Activated T-cell treated with anti-CD3 and anti-CD28 coated beads, Interleukin-2, amount 50 U/mL, for 72 hours (primary cell): ENCODE measurements around the gene CYP27A1. TPM values are rescaled to one million over a fixed set of nuclear protein-coding genes. Genes with fewer than 3 reads are reported as not detected.

Experiments
- ATAC-seq, 2 donors: fragments of 150-1000 bp; cut with Tn5 transposase; replicated peaks in 1 of 2; 2 replicates each; pipeline ENCODE4 v1.10.0; 2021; ENCODE audit warnings: moderate library complexity in 2 of 2, mild to moderate bottlenecking in 1 of 2
- DNase-seq, 2 donors: peaks; one replicate each; pipeline ENCODE4 v3.0.0; 2021 to 2022; ENCODE audit warnings: mixed read lengths in 1 of 2
- H3K27ac Mint-ChIP-seq: one replicate; pipeline ENCODE4 v1.8.0; 2022; ENCODE audit warnings: mild to moderate bottlenecking, moderate library complexity, mixed read lengths
- H3K27me3 Mint-ChIP-seq: one replicate; pipeline ENCODE4 v1.8.0; 2022; ENCODE audit warnings: low read depth, mixed read lengths
- H3K36me3 Mint-ChIP-seq, 2 donors: one replicate each; pipeline ENCODE4 v1.8.0; 2022; ENCODE audit warnings: mixed read lengths in 2 of 2, mild to moderate bottlenecking in 1 of 2; ENCODE audit not compliant: insufficient read depth in 2 of 2
- H3K4me1 Mint-ChIP-seq: one replicate; pipeline ENCODE4 v1.8.0; 2022; ENCODE audit warnings: low read depth, mixed read lengths
- H3K4me3 Mint-ChIP-seq, 2 donors: one replicate each; pipeline ENCODE4 v1.8.0; 2022; ENCODE audit warnings: mild to moderate bottlenecking in 2 of 2, mixed read lengths in 2 of 2, moderate library complexity in 2 of 2
- H3K9me3 Mint-ChIP-seq, 2 donors: one replicate each; pipeline ENCODE4 v1.8.0; 2022; ENCODE audit warnings: mixed read lengths in 2 of 2
- total RNA-seq, 2 donors: library from RNA; stranded (reverse); gene quantifications; one replicate each; pipeline ENCODE4 v1.2.3, GENCODE V29; 2022

Gene CYP27A1
- under 1 TPM; 0.30 to 0.31 TPM for total RNA-seq

DNA sequence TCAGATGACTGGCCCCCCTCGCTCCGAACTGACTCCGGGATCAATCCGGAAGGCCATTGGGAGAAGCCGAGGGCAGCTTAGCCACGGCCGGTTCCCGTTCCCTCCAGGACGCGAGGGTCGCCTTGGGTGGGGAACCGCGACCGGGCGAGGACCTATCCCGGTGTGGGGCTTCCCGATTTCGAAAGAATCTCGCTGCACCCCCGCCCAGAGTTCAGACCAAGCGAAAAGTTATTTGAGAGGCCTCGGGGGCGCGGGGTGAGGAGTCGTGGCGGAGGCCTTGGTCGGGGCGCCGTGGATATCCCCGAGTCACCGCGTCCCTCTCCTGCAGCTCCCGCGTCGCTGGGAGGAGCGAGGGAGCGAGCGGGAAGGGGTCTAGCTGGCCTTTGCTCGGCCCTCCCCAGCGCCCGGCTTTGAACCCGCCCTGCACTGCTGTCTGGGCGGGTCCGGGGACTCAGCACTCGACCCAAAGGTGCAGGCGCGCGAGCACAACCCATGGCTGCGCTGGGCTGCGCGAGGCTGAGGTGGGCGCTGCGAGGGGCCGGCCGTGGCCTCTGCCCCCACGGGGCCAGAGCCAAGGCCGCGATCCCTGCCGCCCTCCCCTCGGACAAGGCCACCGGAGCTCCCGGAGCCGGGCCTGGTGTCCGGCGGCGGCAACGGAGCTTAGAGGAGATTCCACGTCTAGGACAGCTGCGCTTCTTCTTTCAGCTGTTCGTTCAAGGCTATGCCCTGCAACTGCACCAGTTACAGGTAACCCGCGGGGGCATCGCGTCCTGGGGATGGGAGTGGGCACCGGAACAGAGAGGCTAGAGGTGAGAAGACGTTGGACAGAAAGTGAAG lies at the start of gene CYP27A1:
CYP27A1 (plus strand) TSS at position 457 of the 837 bp plus-strand sequence; CDS start at position 493, 36 bp downstream.
- H3K4me1 Mint-ChIP-seq, result no peaks in the 10 kb centered on the region
- H3K4me3 Mint-ChIP-seq, result peak within 1 kb of the TSS; percentile 22 to 50
- DNase-seq (no peak), ATAC-seq (peak; percentile 40 to 45)
- H3K36me3 Mint-ChIP-seq, result peaks cover 6 to 8% of the 10 kb centered on the region in 2 donors
- no peak within 1 kb of the TSS for H3K27ac Mint-ChIP-seq
- H3K9me3 Mint-ChIP-seq, result peaks cover 3 to 6% of the 10 kb centered on the region in 2 donors
- peaks cover 65% of the 10 kb centered on the region for H3K27me3 Mint-ChIP-seq

DNA sequence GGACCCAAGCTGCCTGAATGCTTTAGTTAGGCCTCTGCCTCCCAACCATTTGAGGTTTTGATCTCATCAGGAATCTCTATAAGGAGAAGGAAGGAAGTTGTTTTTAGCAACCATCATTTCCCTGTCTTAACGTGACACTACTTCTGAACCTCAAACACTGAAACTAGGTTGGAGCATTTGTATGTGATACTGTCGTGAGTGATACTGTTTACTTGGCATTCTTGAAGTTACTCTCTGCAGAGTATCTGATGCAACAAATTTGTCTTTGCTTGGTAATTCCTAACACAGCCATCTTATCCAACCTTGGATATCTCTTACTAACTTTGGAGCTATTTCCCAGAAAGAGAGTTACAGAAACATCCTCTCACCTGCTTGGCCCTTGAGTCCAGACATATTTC lies 49.2 kb upstream of the CYP27A1 start:
- ATAC-seq (peak in 1 of 2 donors; percentile 51), DNase-seq (no peak)
- Mint-ChIP-seq H3K9me3 (peaks cover 1 to 6% of the 10 kb centered on the region in 2 donors), H3K27ac (peak overlapping the region; percentile 83), H3K4me1 (peaks cover 31% of the 10 kb centered on the region), H3K27me3 (no peaks in the 10 kb centered on the region), H3K36me3 (peaks cover 12 to 17% of the 10 kb centered on the region in 2 donors), H3K4me3 (peak overlapping the region in 1 of 2 donors; percentile 30)

DNA sequence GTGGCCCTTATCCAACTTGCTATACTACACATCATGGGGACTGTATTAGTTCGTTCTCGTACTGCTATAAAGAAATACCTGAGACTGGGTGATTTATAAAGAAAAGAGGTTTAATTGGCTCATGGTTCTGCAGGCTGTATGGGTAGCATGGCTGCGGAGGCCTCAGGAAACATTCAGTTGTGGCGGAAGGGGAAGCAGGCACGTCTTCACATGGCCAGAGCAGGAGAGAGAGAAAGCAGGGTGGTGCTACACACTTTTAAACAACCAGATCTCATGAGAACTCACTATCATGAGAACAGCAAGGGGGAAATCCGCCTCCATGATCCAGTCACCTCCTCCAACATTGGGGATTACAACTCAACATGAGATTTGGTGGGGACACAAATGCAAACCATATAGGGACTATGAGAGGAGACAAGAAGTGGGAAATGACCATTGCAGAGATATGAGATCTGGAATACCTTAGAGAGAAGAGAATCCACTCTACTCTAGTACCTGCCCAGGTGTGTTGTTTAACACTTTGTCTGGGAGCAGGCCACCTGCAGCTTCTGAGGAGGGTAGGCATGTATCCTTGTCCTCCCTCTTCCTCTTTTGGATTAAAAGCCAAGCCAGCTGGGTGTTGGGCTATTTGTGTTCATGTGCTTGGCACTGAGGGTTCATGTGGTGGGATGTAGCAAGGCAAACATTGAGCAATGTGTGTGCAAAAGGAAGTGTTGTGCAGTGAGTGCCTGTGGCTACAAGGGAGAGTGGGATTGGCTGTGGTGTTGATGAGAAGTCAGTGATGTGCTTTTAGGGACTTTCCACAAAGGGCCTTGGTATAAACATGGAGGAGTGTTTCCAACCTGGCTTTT lies 48.6 kb upstream of the CYP27A1 start:
- H3K36me3 Mint-ChIP-seq, result peaks cover 14 to 20% of the 10 kb centered on the region in 2 donors
- peak overlapping the region; percentile 83 for H3K27ac Mint-ChIP-seq
- DNase-seq (peak; percentile 21 to 49), ATAC-seq (peak; percentile 91 to 94)
- no peaks in the 10 kb centered on the region for H3K27me3 Mint-ChIP-seq
- H3K4me1 Mint-ChIP-seq, result peaks cover 31% of the 10 kb centered on the region
- peak overlapping the region; percentile 1 to 30 for H3K4me3 Mint-ChIP-seq
- peaks cover 0 to 5% of the 10 kb centered on the region in 2 donors for H3K9me3 Mint-ChIP-seq

DNA sequence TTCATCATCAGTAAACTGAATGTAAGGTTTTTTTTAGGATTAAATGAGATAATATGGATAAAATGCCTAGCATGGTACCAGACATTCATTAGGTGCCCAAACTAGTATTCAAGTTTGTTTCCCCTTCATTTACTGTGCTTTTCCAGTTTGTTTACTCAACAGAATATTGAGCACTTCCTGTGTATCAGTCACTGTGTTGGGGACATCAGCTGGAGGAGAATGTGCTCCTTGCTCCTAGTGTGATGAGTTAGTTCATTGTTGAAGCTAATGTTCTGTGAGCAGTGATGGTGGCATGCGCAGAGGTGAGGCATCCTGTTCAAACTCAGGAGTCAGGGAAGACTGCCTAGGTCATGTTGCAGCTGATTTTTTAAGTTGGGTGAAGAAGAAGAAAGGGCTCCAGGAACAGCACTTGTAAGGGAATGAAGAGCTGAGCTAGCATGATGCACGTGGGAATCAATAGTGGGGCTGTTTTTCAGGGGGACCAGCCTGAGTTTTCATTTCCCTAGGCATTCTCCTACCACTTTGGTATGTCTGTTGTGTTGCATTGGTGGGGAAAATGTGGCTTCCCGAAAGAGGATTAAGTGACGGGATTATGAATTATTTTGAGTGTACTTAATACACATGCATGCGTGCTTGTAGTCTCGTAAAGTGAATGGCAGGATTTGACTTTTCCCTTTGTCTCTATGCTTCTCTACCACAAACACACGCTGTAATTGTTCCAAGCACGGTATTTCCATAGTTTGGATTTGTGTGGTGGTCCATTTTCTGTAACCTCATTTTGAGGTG lies 47.6 kb upstream of the CYP27A1 start:
- ATAC-seq (no peak), DNase-seq (no peak)
- H3K9me3 Mint-ChIP-seq, result peaks cover 0 to 5% of the 10 kb centered on the region in 2 donors
- H3K4me1 Mint-ChIP-seq, result peaks cover 31% of the 10 kb centered on the region
- H3K27ac Mint-ChIP-seq, result peak overlapping the region; percentile 83
- H3K4me3 Mint-ChIP-seq, result peak overlapping the region in 1 of 2 donors; percentile 30
- H3K36me3 Mint-ChIP-seq, result peaks cover 12 to 17% of the 10 kb centered on the region in 2 donors
- H3K27me3 Mint-ChIP-seq, result no peaks in the 10 kb centered on the region

DNA sequence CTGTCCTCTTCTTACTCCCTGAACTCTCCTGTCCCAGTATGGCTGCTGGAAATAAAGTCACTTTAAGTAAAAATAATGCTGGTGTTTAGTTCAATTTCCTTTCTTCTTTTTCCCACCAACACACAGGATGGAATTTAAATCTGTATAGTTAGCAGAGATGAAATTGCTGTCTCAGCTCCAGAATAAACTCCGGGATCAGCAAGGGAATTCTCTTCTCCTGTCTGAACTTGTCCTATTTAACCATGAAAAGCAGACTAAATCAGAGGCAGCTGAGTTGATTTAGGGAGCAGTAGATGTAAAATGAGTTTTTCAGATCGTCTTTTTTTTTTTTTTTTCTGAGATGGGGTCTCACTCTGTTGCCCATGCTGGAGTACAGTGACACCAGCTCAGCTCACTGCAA lies 45.4 kb upstream of the CYP27A1 start:
- Mint-ChIP-seq H3K36me3 (peaks cover 14% of the 10 kb centered on the region in 2 donors), H3K9me3 (peaks cover 0 to 5% of the 10 kb centered on the region in 2 donors), H3K27me3 (no peaks in the 10 kb centered on the region), H3K27ac (no peak overlapping the region), H3K4me1 (peaks cover 29% of the 10 kb centered on the region), H3K4me3 (no peak overlapping the region)
- ATAC-seq (no peak), DNase-seq (no peak)

DNA sequence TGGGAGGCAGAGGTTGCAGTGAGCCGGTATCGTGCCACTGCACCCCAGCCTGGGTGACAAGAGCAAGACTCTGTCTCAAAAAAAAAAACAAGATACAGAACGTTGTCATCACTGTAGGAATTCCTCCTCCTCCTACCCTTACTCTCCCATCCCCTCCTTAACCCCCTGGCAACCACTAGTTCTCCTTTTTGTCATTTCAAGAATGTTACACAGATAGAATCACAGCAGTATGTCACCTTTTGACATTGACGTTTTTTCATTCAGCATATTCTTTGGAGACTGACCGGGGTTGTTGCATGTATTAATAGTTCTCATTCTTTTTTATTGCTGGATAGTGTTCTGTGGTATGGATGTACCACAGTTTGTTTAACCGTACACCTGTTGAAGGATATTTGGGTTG lies 38.9 kb upstream of the CYP27A1 start:
- no peak overlapping the region for H3K27ac Mint-ChIP-seq
- ATAC-seq (peak; percentile 53 to 93), DNase-seq (no peak)
- peaks cover 13 to 17% of the 10 kb centered on the region in 2 donors for H3K36me3 Mint-ChIP-seq
- peaks cover 34% of the 10 kb centered on the region for H3K4me1 Mint-ChIP-seq
- no peaks in the 10 kb centered on the region for H3K27me3 Mint-ChIP-seq
- H3K4me3 Mint-ChIP-seq, result peak overlapping the region in 1 of 2 donors; percentile 9
- H3K9me3 Mint-ChIP-seq, result no peaks in the 10 kb centered on the region

DNA sequence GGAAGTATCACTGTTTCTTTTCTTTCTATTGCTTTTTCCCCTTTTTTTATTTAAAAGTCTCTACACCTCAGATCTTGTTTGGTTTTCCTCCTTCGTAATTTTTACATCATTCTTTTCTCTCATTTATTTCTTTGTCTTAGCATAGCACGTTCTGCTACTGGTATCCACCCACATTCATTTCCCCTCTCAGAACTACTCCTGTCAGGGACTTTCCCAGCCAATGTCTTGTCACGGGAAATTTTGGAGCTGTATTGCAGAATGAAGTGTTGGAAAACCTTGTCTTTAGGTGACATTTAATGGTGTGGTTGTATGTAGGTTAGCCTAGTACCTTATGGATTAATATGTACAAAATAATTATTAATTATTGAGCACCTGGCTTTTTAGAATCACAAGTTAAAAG lies 37.3 kb upstream of the CYP27A1 start:
- DNase-seq (no peak), ATAC-seq (peak in 1 of 2 donors; percentile 51)
- Mint-ChIP-seq H3K27ac (peak overlapping the region; percentile 72), H3K4me3 (peak overlapping the region in 1 of 2 donors; percentile 66), H3K27me3 (no peaks in the 10 kb centered on the region), H3K4me1 (peaks cover 34% of the 10 kb centered on the region), H3K36me3 (peaks cover 12 to 15% of the 10 kb centered on the region in 2 donors), H3K9me3 (no peaks in the 10 kb centered on the region)

DNA sequence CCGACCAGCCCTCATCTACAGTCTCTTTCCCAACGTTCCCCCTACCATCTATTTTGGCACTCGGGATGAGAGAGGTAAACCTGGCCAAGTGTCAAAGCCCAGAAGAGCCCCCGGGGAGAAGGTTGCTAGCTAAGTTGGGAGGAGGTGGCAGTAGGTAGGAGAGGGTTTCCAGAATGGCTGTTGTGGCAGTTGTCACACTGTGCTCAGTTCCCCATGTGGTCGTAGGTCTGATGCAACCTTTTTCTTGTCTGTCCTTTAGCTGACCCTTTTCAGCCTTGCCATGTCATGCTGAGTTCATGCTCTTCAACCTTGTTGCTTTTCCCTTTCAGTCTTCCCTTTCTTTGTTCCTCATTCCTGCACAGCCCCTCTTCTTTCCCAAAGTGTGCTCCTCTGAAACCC lies 36.8 kb upstream of the CYP27A1 start:
- no peak for ATAC-seq
- no peak overlapping the region for H3K27ac Mint-ChIP-seq
- no peak overlapping the region for H3K4me3 Mint-ChIP-seq
- DNase-seq, result no peak
- H3K9me3 Mint-ChIP-seq, result no peaks in the 10 kb centered on the region
- H3K4me1 Mint-ChIP-seq, result peaks cover 34% of the 10 kb centered on the region
- H3K36me3 Mint-ChIP-seq, result peaks cover 11 to 12% of the 10 kb centered on the region in 2 donors
- no peaks in the 10 kb centered on the region for H3K27me3 Mint-ChIP-seq

DNA sequence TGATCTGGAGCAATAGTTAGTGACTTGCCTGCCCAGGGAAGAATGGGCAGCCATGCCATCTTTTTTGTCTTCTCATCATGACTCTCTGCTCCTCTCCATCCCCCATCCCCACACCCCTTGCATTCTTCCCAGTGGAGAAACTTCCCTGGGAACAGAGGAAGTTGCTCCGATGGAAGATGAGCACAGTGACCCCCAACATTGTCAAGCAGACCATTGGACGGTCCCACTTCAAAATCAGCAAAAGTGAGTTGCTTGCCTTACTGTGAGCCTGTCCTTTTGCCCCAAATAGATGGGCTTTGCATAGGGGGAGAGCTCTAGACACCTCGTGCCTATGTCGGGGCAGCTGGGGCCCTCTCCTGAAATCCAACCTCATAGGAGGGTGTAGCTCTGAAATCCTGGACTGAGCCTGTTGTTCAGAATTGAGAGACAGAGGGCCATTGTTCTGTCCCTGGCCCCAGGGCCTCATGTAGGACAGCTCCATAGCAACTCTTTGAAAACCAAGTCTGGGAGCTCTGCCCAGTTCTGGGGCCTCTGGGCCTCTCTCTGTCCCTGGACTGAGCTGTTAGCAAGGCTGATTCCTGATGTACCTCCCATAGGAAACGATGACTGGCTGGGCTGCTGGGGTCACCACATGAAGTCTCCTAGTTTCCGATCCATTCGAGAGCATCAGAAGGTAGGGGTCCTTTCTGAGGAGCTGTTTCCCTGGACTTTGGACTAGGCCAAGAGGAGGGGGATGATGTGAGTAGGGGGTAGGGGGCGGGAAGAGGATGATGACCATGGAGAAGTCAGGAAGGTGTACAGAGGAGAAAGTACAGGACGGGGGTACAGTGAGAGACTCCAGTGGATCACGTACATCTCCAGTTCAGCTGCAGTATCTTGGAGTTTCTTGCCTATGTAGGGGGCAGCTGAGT lies 36.1 kb upstream of the CYP27A1 start:
- DNase-seq, result no peak
- H3K27ac Mint-ChIP-seq, result no peak overlapping the region
- H3K4me1 Mint-ChIP-seq, result peaks cover 34% of the 10 kb centered on the region
- H3K4me3 Mint-ChIP-seq, result no peak overlapping the region
- H3K36me3 Mint-ChIP-seq, result peaks cover 11 to 14% of the 10 kb centered on the region in 2 donors
- ATAC-seq, result no peak
- no peaks in the 10 kb centered on the region for H3K27me3 Mint-ChIP-seq
- no peaks in the 10 kb centered on the region for H3K9me3 Mint-ChIP-seq

DNA sequence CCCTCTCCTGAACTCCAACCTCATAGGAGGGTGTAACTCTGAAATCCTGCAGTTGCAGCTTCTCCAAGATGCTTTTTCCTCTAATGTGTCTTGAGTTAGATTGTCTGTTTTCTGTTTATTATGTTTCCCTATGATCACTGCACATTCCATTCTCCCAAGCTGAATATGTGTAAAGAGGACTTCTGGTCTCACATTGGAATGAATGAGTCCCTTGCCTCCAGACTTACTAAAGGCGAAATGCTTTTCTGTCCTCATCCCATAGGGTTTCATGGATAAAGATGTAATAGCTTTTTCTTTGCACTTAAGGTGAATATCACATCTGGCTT lies 35.5 kb upstream of the CYP27A1 start:
- no peak for ATAC-seq
- peaks cover 34% of the 10 kb centered on the region for H3K4me1 Mint-ChIP-seq
- no peak for DNase-seq
- H3K27ac Mint-ChIP-seq, result no peak overlapping the region
- H3K4me3 Mint-ChIP-seq, result no peak overlapping the region
- peaks cover 10 to 14% of the 10 kb centered on the region in 2 donors for H3K36me3 Mint-ChIP-seq
- no peaks in the 10 kb centered on the region for H3K9me3 Mint-ChIP-seq
- H3K27me3 Mint-ChIP-seq, result no peaks in the 10 kb centered on the region

DNA sequence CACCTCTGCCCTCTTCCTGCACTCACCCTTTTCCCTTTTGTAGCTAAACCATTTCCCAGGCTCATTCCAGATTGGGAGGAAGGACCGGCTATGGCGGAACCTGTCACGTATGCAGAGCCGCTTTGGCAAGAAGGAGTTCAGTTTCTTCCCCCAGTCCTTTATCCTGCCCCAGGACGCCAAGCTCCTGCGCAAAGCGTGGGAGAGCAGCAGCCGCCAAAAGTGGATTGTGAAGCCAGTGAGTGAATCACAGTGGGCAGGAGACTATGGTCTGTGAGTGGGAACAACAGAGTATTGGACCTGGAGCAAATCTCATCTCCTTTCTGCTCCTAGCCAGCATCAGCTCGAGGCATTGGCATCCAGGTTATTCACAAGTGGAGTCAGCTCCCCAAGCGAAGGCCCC lies 35.0 kb upstream of the CYP27A1 start:
- Mint-ChIP-seq H3K4me1 (peaks cover 34% of the 10 kb centered on the region), H3K36me3 (peaks cover 9 to 14% of the 10 kb centered on the region in 2 donors), H3K27ac (no peak overlapping the region), H3K27me3 (no peaks in the 10 kb centered on the region), H3K4me3 (no peak overlapping the region), H3K9me3 (no peaks in the 10 kb centered on the region)
- DNase-seq (no peak), ATAC-seq (no peak)
